ENCODE data around the gene RTP1. TPM values are rescaled to one million over a fixed set of nuclear protein-coding genes. Genes with fewer than 3 reads are reported as not detected.

RTP1 gene
- total RNA-seq, 1 experiment from 2014 or later = not detected

GRCh38 chr3:187165144-187165543 is 32.1 kb upstream of the RTP1 start:
- BruUV-seq (replicated peaks) = no TSS peak
- H3K4me2 ChIP-seq = peak overlapping the region; percentile 32

GRCh38 chr3:187166750-187167149 is 30.5 kb upstream of the RTP1 start:
- Histone ChIP-seq H4K20me1 (ENCODE audit: insufficient read depth) (no peaks in the 10 kb centered on the region), H3K27me3 (ENCODE audit: insufficient read depth, low read depth) (no peaks in the 10 kb centered on the region), H3K4me2 (no peak overlapping the region), H2AFZ (no peak overlapping the region), H3K9me2 (ENCODE audit: insufficient read depth) (no peaks in the 10 kb centered on the region), H3F3A (ENCODE audit: insufficient read depth, low read depth) (peaks cover 16% of the 10 kb centered on the region; the same call in 1 of the 2 replicates), H3K36me3 (ENCODE audit: low read depth) (no peaks in the 10 kb centered on the region), H3K79me2 (ENCODE audit: low read depth) (no peaks in the 10 kb centered on the region), H3K4me3 (no peak overlapping the region), H3K9me3 (ENCODE audit: insufficient read depth, low read depth) (no peaks in the 10 kb centered on the region; the same call in 1 of the 2 replicates), H3K4me1 (replicated peaks; ENCODE audit: insufficient read depth) (peaks cover 41% of the 10 kb centered on the region), H3K27ac (no peak overlapping the region)
- POLR2A ChIA-PET (ENCODE audit: unreplicated experiment) = no interaction called here
- no peak for TF ChIP-seq EZH2 (IDR thresholded peaks at IDR 0.05; ENCODE audit: low read depth)
- TF ChIP-seq, protein P1, sequence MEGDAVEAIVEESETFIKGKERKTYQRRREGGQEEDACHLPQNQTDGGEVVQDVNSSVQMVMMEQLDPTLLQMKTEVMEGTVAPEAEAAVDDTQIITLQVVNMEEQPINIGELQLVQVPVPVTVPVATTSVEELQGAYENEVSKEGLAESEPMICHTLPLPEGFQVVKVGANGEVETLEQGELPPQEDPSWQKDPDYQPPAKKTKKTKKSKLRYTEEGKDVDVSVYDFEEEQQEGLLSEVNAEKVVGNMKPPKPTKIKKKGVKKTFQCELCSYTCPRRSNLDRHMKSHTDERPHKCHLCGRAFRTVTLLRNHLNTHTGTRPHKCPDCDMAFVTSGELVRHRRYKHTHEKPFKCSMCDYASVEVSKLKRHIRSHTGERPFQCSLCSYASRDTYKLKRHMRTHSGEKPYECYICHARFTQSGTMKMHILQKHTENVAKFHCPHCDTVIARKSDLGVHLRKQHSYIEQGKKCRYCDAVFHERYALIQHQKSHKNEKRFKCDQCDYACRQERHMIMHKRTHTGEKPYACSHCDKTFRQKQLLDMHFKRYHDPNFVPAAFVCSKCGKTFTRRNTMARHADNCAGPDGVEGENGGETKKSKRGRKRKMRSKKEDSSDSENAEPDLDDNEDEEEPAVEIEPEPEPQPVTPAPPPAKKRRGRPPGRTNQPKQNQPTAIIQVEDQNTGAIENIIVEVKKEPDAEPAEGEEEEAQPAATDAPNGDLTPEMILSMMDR (conservative IDR thresholded peaks at IDR 0.05) = no peak
- DNase-seq = no peak
- intact Hi-C loops (cut with micrococcal nuclease; ENCODE audit: unreplicated experiment) = loop anchor here (5.0 to 10.0 kb wide), 2 partner anchors 126 to 232 kb away; partner anchors contain the start of genes MASP1 and ST6GAL1
- BruUV-seq (replicated peaks) = no TSS peak
- CTCF ChIA-PET = interaction anchor here (2.4 kb wide), 1 partner anchor 20 kb away, joined by 23 read pairs; no protein-coding TSS in a partner anchor

More at GRCh38 chr3:187165144-187165543, 32.1 kb upstream of the RTP1 start:
- H3F3A ChIP-seq (ENCODE audit: insufficient read depth, low read depth) = peaks cover 13% of the 10 kb centered on the region; the same call in 1 of the 2 replicates
- H4K20me1 ChIP-seq (ENCODE audit: insufficient read depth) = no peaks in the 10 kb centered on the region
- DNase-seq = peak; percentile 71 to 91
- no peaks in the 10 kb centered on the region for H3K79me2 ChIP-seq (ENCODE audit: low read depth)
- H3K9me2 ChIP-seq (ENCODE audit: insufficient read depth) = no peaks in the 10 kb centered on the region
- no peaks in the 10 kb centered on the region for H3K36me3 ChIP-seq (ENCODE audit: low read depth)
- H2AFZ ChIP-seq = no peak overlapping the region
- intact Hi-C loops (cut with micrococcal nuclease; ENCODE audit: unreplicated experiment) = loop anchor here (1.0 to 10.0 kb wide), 7 partner anchors 22 to 316 kb away; partner anchors contain the start of genes MASP1, RPL39L and ST6GAL1
- no peak overlapping the region for H3K27ac ChIP-seq
- no peak overlapping the region for H3K4me3 ChIP-seq
- ChIA-PET CTCF (interaction anchor here (0.5 to 2.4 kb wide), 41 partner anchors 9 to 1722 kb away, joined by 3 to 29 read pairs (median 5); partner anchors contain the start of genes IGF2BP2 and RPL39L), POLR2A (ENCODE audit: unreplicated experiment) (interaction anchor here (0.6 to 1.3 kb wide), 6 partner anchors 17 to 404 kb away, joined by 4 to 17 read pairs (median 11); no protein-coding TSS in a partner anchor)
- peaks cover 25% of the 10 kb centered on the region for H3K4me1 ChIP-seq (replicated peaks; ENCODE audit: insufficient read depth)
- H3K9me3 ChIP-seq (ENCODE audit: insufficient read depth, low read depth) = no peaks in the 10 kb centered on the region; the same call in 1 of the 2 replicates
- no peaks in the 10 kb centered on the region for H3K27me3 ChIP-seq (ENCODE audit: insufficient read depth, low read depth)
- TF ChIP-seq, protein P1 (conservative IDR thresholded peaks at IDR 0.05) = peak; percentile 94
- TF ChIP-seq EZH2 (IDR thresholded peaks at IDR 0.05; ENCODE audit: low read depth) = no peak

DNA sequence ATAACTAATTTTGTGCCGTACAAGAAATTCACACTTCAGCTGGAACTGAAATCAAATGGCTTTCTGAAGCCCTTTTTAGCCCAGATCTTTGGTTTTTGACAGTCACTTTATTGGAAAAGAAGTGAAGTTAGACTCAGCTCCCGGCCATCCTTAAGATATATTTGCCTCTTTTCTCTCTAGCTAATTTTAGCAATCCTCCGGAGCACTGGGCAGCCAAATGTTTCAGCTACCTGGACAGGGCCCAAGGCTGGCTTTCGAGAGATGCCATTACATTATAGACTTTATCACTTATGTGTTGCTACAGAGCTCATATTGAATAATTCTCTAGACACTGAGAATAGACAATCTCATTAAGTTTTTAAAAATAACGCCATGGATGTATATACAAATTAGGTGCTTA is 29.5 kb upstream of the RTP1 start:
- intact Hi-C loops (cut with micrococcal nuclease; ENCODE audit: unreplicated experiment) = loop anchor here (5.0 to 10.0 kb wide), 2 partner anchors 125 to 233 kb away; partner anchors contain the start of genes MASP1 and ST6GAL1
- CTCF ChIA-PET = interaction anchor here (0.6 kb wide), 1 partner anchor 231 kb away, joined by 7 read pairs; no protein-coding TSS in a partner anchor
- no peaks in the 10 kb centered on the region for H3K9me2 ChIP-seq (ENCODE audit: insufficient read depth)
- H3K9me3 ChIP-seq (ENCODE audit: insufficient read depth, low read depth) = no peaks in the 10 kb centered on the region; the same call in 1 of the 2 replicates
- H3K27me3 ChIP-seq (ENCODE audit: insufficient read depth, low read depth) = no peaks in the 10 kb centered on the region
- H4K20me1 ChIP-seq (ENCODE audit: insufficient read depth) = no peaks in the 10 kb centered on the region
- peaks cover 41% of the 10 kb centered on the region for H3K4me1 ChIP-seq (replicated peaks; ENCODE audit: insufficient read depth)
- no peaks in the 10 kb centered on the region for H3K36me3 ChIP-seq (ENCODE audit: low read depth)
- POLR2A ChIA-PET (ENCODE audit: unreplicated experiment) = no interaction called here
- H3K4me3 ChIP-seq = no peak overlapping the region
- H3F3A ChIP-seq (ENCODE audit: insufficient read depth, low read depth) = peaks cover 16% of the 10 kb centered on the region; the same call in 1 of the 2 replicates
- no peaks in the 10 kb centered on the region for H3K79me2 ChIP-seq (ENCODE audit: low read depth)
- no peak overlapping the region for H3K27ac ChIP-seq
- TF ChIP-seq EZH2 (IDR thresholded peaks at IDR 0.05; ENCODE audit: low read depth) = no peak
- BruUV-seq (replicated peaks) = no TSS peak
- DNase-seq = no peak
- H2AFZ ChIP-seq = no peak overlapping the region
- no peak overlapping the region for H3K4me2 ChIP-seq
